ENCODE data around the gene NTF3.

The NTF3 gene

DNA sequence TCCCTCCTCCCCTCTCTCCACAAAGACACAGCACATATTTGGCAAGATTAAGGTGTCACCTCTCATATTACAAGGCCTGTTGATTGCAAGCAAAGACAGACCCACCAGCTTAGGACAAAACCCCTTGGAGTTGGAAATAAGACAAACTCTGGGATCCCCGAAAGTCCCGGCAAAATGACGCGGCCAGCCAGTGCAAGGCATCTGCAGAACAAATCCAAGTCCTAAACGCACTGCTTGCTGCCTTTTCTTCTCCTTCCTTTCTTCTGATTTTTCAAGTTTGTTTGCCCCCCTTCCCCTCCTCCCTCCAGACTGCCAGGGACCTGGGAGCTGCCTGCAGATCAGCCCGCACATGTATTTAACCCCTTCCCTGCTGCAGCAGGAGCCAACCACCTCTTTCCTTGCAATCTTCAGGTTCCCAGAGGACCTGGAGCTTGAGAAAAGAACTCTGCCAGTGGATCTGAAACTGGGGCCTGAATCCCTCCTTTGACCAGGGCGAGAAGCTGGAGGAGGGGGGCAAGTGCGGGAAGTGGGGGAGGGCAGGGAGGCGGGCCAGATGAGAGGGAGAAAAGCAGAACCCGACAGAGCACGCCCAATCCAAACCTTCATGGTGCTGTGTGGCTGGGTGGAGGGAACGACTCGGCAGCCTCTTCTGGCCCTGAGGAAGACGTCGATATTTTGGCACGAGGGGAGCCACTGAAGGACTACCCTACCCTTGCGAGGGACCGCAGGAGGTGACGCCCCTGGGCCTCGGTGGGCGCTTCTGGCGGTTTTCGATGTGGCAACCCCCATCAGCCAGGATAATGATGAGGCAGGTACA lies 2.0 kb upstream of the NTF3 start:
- no peaks in the 10 kb centered on the region for H3K9me3 ChIP-seq (ENCODE audit: insufficient read depth, low read depth, low read length)
- no peak overlapping the region for H3K9ac ChIP-seq (ENCODE audit: low read length)
- H3K27ac ChIP-seq (ENCODE audit: low read depth, low read length): no peak overlapping the region
- no peak overlapping the region for H2AK5ac ChIP-seq (ENCODE audit: low read length)
- no peak overlapping the region for H2BK5ac ChIP-seq (ENCODE audit: low read depth, low read length, poor library complexity)
- peak overlapping the region; percentile 95 for H3K4me2 ChIP-seq (ENCODE audit: low read length)
- no peaks in the 10 kb centered on the region for H3K36me3 ChIP-seq (ENCODE audit: control insufficient read depth in 1 of 2, insufficient read depth in 2 of 2, low read length in 2 of 2)
- peaks cover 21 to 38% of the 10 kb centered on the region in 2 experiments for H3K4me1 ChIP-seq (ENCODE audit: control insufficient read depth in 1 of 2, insufficient read depth in 2 of 2, low read length in 2 of 2)
- no peak for DNase-seq
- H4K12ac ChIP-seq (ENCODE audit: low read depth, low read length): no peak overlapping the region
- no peak overlapping the region for H3K23ac ChIP-seq (ENCODE audit: low read length)
- H3K79me1 ChIP-seq (ENCODE audit: low read length): peaks cover 2% of the 10 kb centered on the region
- H3K18ac ChIP-seq (ENCODE audit: low read length): no peak overlapping the region
- H3K14ac ChIP-seq (ENCODE audit: low read length): no peak overlapping the region
- no peak overlapping the region for H2BK120ac ChIP-seq (ENCODE audit: insufficient read depth, low read length, poor library complexity)
- H3K79me2 ChIP-seq (ENCODE audit: control insufficient read depth, insufficient read depth, low read length, poor library complexity): peaks cover 2% of the 10 kb centered on the region
- H3K27me3 ChIP-seq (ENCODE audit: insufficient read depth, low read length): peaks cover 16% of the 10 kb centered on the region
- H2AFZ ChIP-seq (ENCODE audit: insufficient read depth, low read length, poor library complexity): no peak overlapping the region
- H3K4ac ChIP-seq (ENCODE audit: low read depth, low read length): no peak overlapping the region
- H3K4me3 ChIP-seq (ENCODE audit: low read depth, low read length): no peak overlapping the region
- no peak overlapping the region for H4K8ac ChIP-seq (ENCODE audit: low read depth, low read length)
- WGBS (ENCODE audit: extremely low coverage, insufficient coverage, insufficient read length): no CpG with 5 or more reads among the region's 23 CpGs
- H4K91ac ChIP-seq (ENCODE audit: low read depth, low read length): no peak overlapping the region
- H2BK12ac ChIP-seq (ENCODE audit: low read length): no peak overlapping the region

DNA sequence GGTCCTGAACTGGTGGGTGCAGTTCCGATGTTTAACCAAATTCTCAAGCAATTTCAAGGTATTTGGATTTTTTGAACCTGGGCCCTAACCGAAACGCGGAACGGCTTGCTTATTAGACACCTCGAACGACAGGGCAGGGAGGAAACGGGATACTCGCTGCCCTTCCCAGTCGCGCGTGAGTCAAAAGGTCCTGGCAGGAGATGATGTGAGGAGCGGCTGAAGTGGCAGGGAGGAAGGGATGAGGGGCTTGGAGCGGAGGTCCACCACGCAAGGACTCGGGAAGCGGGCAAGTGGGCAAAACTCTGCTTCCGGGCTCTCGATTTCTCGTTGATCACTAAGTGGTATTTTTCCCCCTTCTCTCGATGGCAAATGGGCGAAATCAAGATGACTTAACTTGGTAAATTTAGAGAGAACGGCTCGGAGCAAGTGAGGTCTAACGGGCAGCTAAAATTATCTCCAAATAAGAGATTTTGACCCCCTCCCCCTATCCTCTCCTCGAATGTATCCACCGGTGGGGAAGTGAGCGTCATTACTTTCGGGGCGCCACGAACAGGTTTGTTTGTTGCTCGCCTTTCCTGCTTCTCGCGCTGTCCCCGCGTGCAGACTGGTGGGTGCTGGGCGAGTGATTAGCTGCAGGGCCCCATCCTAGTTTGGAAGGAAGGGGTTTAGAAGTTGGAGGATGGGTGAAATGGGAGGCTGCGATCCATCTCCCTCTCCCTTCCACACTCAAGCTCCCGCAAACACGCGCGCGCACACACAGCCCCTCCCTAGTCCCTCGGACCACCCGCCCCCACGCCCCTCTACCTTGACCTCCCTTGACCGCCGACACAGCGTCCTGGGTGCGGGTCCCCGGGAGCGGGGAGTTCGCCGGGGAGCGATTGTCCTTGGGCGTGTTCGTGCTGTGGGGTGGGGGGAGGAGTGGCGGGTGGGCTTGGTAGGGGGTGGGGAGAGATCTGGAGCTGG lies 986 bp upstream of the NTF3 start:
- Histone ChIP-seq H2AK5ac (ENCODE audit: low read length) (no peak overlapping the region), H3K14ac (ENCODE audit: low read length) (no peak overlapping the region), H3K9ac (ENCODE audit: low read length) (no peak overlapping the region), H3K4me3 (ENCODE audit: low read depth, low read length) (peak overlapping the region; percentile 57), H2BK5ac (ENCODE audit: low read depth, low read length, poor library complexity) (no peak overlapping the region), H4K8ac (ENCODE audit: low read depth, low read length) (no peak overlapping the region), H3K36me3 (ENCODE audit: control insufficient read depth in 1 of 2, insufficient read depth in 2 of 2, low read length in 2 of 2) (no peaks in the 10 kb centered on the region), H3K9me3 (ENCODE audit: insufficient read depth, low read depth, low read length) (no peaks in the 10 kb centered on the region), H3K4me1 (ENCODE audit: control insufficient read depth in 1 of 2, insufficient read depth in 2 of 2, low read length in 2 of 2) (peaks cover 21 to 38% of the 10 kb centered on the region in 2 experiments), H3K27me3 (ENCODE audit: insufficient read depth, low read length) (peaks cover 16% of the 10 kb centered on the region), H2BK120ac (ENCODE audit: insufficient read depth, low read length, poor library complexity) (no peak overlapping the region), H3K4ac (ENCODE audit: low read depth, low read length) (no peak overlapping the region), H3K27ac (ENCODE audit: low read depth, low read length) (no peak overlapping the region), H3K18ac (ENCODE audit: low read length) (no peak overlapping the region), H3K79me2 (ENCODE audit: control insufficient read depth, insufficient read depth, low read length, poor library complexity) (peaks cover 2% of the 10 kb centered on the region), H3K4me2 (ENCODE audit: low read length) (peak overlapping the region; percentile 95), H4K12ac (ENCODE audit: low read depth, low read length) (no peak overlapping the region), H3K79me1 (ENCODE audit: low read length) (peaks cover 2% of the 10 kb centered on the region), H2BK12ac (ENCODE audit: low read length) (no peak overlapping the region), H4K91ac (ENCODE audit: low read depth, low read length) (no peak overlapping the region), H2AFZ (ENCODE audit: insufficient read depth, low read length, poor library complexity) (peak overlapping the region; percentile 40), H3K23ac (ENCODE audit: low read length) (no peak overlapping the region)
- no peak for DNase-seq
- WGBS (ENCODE audit: extremely low coverage, insufficient coverage, insufficient read length): no CpG with 5 or more reads among the region's 58 CpGs

DNA sequence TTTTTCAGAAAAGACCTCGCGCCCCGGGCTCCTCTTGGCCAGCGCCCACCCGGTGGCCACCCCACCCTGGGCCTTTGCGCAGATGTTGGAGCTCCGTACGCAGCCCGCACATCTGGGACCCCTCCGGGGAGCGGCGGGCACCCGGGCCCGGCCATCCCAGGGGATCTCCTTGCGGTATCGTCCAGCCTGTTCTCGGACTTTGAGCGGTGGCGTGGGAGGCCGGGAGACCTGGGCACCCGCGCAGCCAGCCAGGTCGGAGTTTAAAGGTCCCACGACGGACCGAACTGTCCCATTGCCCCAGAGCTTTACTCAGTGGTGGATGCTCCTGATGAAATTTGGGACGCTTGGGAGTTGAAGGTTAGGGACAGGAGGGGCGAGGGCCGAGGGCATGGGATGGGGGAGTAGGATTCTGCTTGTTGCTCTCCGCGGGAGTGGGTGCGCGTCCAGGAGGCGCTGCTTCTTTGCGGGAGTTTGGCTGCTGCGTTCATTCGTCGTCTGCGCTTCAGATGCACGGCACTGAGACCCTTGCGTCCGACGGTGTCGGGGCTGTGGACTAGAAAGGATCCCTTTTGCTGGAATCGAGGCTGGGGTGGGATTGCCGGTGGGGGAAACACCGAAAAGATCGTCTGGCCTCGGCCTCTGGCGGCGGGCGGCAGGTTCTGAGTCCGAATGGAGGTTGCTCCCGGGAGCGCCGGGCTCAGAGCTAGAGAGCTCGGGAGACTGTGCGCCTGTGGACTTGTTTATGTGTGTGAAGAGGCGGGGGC lies 1.4 kb downstream of the NTF3 start:
- H3K4me1 ChIP-seq (ENCODE audit: control insufficient read depth in 1 of 2, insufficient read depth in 2 of 2, low read length in 2 of 2): peaks cover 19 to 36% of the 10 kb centered on the region in 2 experiments
- no peak for DNase-seq
- H3K27ac ChIP-seq (ENCODE audit: low read depth, low read length): no peak overlapping the region
- no peak overlapping the region for H4K8ac ChIP-seq (ENCODE audit: low read depth, low read length)
- no peak overlapping the region for H2AK5ac ChIP-seq (ENCODE audit: low read length)
- H3K9ac ChIP-seq (ENCODE audit: low read length): peak overlapping the region; percentile 50
- H3K36me3 ChIP-seq (ENCODE audit: control insufficient read depth in 1 of 2, insufficient read depth in 2 of 2, low read length in 2 of 2): peaks cover 0 to 2% of the 10 kb centered on the region in 2 experiments
- H2BK12ac ChIP-seq (ENCODE audit: low read length): no peak overlapping the region
- peak overlapping the region; percentile 24 for H3K18ac ChIP-seq (ENCODE audit: low read length)
- no peak overlapping the region for H3K23ac ChIP-seq (ENCODE audit: low read length)
- H3K4ac ChIP-seq (ENCODE audit: low read depth, low read length): peak overlapping the region; percentile 4
- H3K79me1 ChIP-seq (ENCODE audit: low read length): peaks cover 2% of the 10 kb centered on the region
- H4K12ac ChIP-seq (ENCODE audit: low read depth, low read length): no peak overlapping the region
- no peak overlapping the region for H2AFZ ChIP-seq (ENCODE audit: insufficient read depth, low read length, poor library complexity)
- H3K4me3 ChIP-seq (ENCODE audit: low read depth, low read length): peak overlapping the region; percentile 73
- peak overlapping the region; percentile 95 for H3K4me2 ChIP-seq (ENCODE audit: low read length)
- no peak overlapping the region for H3K14ac ChIP-seq (ENCODE audit: low read length)
- peaks cover 16% of the 10 kb centered on the region for H3K27me3 ChIP-seq (ENCODE audit: insufficient read depth, low read length)
- no peak overlapping the region for H4K91ac ChIP-seq (ENCODE audit: low read depth, low read length)
- no peak overlapping the region for H2BK5ac ChIP-seq (ENCODE audit: low read depth, low read length, poor library complexity)
- H3K79me2 ChIP-seq (ENCODE audit: control insufficient read depth, insufficient read depth, low read length, poor library complexity): peaks cover 2% of the 10 kb centered on the region
- no CpG with 5 or more reads among the region's 59 CpGs for WGBS (ENCODE audit: extremely low coverage, insufficient coverage, insufficient read length)
- peaks cover 2% of the 10 kb centered on the region for H3K9me3 ChIP-seq (ENCODE audit: insufficient read depth, low read depth, low read length)
- H2BK120ac ChIP-seq (ENCODE audit: insufficient read depth, low read length, poor library complexity): no peak overlapping the region

Measured in trophoblast cell (in vitro differentiated cells and primary cell).